Measurements from ENCODE around the gene CRYM. TPM values are rescaled to one million over a fixed set of nuclear protein-coding genes. Genes with fewer than 3 reads are reported as not detected.

CRYM gene
- polyA plus RNA-seq, 3 donors, result not detected

DNA sequence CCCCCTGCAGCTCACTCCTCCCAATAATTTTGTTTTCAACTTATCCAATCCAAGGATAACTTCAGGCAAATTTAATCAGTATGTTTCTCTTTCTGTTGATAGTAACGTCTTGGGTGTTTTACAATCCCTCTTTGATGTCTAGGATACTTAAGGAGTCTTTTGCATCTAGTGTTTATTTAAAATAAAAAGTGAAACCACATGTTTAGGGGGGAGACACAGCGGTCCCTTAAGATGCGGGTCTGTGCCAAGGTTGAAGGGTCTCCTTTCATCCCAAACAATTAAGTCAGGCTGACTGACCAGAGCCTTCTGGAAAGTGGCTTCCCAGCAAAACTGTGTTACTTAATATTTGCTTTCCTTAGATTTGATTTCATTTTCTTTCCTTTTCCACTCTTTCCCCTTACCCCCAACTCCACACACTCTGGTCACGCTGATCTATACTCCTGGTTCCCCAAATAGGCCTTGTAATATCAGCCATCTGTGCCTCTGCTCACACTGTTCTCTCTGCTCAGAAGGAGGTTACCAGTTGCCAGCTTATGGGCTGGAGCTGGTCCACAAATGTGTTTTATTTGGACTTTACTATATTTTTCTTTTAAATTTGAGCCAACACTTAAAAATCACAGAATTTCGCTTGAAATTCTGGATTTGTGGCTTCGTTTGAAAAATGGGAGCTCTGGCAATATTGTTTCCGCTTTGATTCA is 33.4 kb downstream of the CRYM start:
- Mint-ChIP-seq H3K27ac (peak overlapping the region in 1 of 7 donors; percentile 46), H3K27me3 (ENCODE audit: low read depth in 3 of 3) (peaks cover 2 to 13% (median 10%) of the 10 kb centered on the region in 3 donors), H3K4me3 (no peak overlapping the region), H3K36me3 (no peaks in the 10 kb centered on the region), H3K4me1 (no peaks in the 10 kb centered on the region), H3K9me3 (no peaks in the 10 kb centered on the region)
- Histone ChIP-seq H4K20me1 (ENCODE audit: insufficient read depth, low read length) (no peaks in the 10 kb centered on the region), H3K36me3 (replicated peaks in 1 of 2; ENCODE audit: control insufficient read depth in 1 of 2, insufficient read depth in 2 of 2, low read length in 2 of 2) (no peaks in the 10 kb centered on the region), H3K4me1 (ENCODE audit: control insufficient read depth in 1 of 2, insufficient read depth in 2 of 2, low read length in 2 of 2) (no peaks in the 10 kb centered on the region), H3K4me3 (replicated peaks in 1 of 3; ENCODE audit: low read depth in 2 of 3, low read length in 3 of 3) (no peak overlapping the region), H3K4me2 (replicated peaks; ENCODE audit: extremely low read depth, low read length, poor library complexity, severe bottlenecking) (no peak overlapping the region), H2AFZ (ENCODE audit: insufficient read depth, low read depth, low read length, poor library complexity, severe bottlenecking) (no peak overlapping the region), H3K9me3 (replicated peaks in 1 of 2; ENCODE audit: control insufficient read depth in 1 of 2, insufficient read depth in 1 of 2, low read length in 2 of 2) (no peaks in the 10 kb centered on the region), H3K27me3 (ENCODE audit: control insufficient read depth in 2 of 2, insufficient read depth in 2 of 2, low read length in 2 of 2) (no peaks in the 10 kb centered on the region), H3K9ac (ENCODE audit: insufficient read depth, low read length, poor library complexity, severe bottlenecking) (no peak overlapping the region), H3K27ac (ENCODE audit: low read depth in 1 of 2, low read length in 2 of 2) (no peak overlapping the region), H3K79me2 (ENCODE audit: insufficient read depth, low read length) (no peaks in the 10 kb centered on the region)
- DNase-seq, result no peak
- WGBS (ENCODE audit: insufficient coverage), result 100% methylated on average over 2 of the region's 7 CpGs
- intact Hi-C loops (cut with micrococcal nuclease), result no loop called here
- TF ChIP-seq CTCF (IDR thresholded peaks at IDR 0.05), result no peak

- H3K27me3 ChIP-seq (ENCODE audit: control insufficient read depth in 2 of 2, insufficient read depth in 2 of 2, low read length in 2 of 2), result no peaks in the 10 kb centered on the region
- H3K36me3 ChIP-seq (replicated peaks in 1 of 2; ENCODE audit: control insufficient read depth in 1 of 2, insufficient read depth in 2 of 2, low read length in 2 of 2), result no peaks in the 10 kb centered on the region
- no peaks in the 10 kb centered on the region for H3K79me2 ChIP-seq (ENCODE audit: insufficient read depth, low read length)
- intact Hi-C loops (cut with micrococcal nuclease), result no loop called here
- no peak overlapping the region for H3K27ac Mint-ChIP-seq
- WGBS (ENCODE audit: insufficient coverage), result no CpG with 5 or more reads among the region's 2 CpGs
- H3K27me3 Mint-ChIP-seq (ENCODE audit: low read depth in 3 of 3), result peaks cover 2 to 11% (median 7%) of the 10 kb centered on the region in 3 donors
- H3K9me3 Mint-ChIP-seq, result no peaks in the 10 kb centered on the region
- H4K20me1 ChIP-seq (ENCODE audit: insufficient read depth, low read length), result no peaks in the 10 kb centered on the region
- no peak overlapping the region for H3K4me2 ChIP-seq (replicated peaks; ENCODE audit: extremely low read depth, low read length, poor library complexity, severe bottlenecking)
- no peak for DNase-seq
- no peaks in the 10 kb centered on the region for H3K36me3 Mint-ChIP-seq
- H3K9ac ChIP-seq (ENCODE audit: insufficient read depth, low read length, poor library complexity, severe bottlenecking), result no peak overlapping the region
- no peaks in the 10 kb centered on the region for H3K9me3 ChIP-seq (replicated peaks in 1 of 2; ENCODE audit: control insufficient read depth in 1 of 2, insufficient read depth in 1 of 2, low read length in 2 of 2)
- H3K4me3 ChIP-seq (replicated peaks in 1 of 3; ENCODE audit: low read depth in 2 of 3, low read length in 3 of 3), result no peak overlapping the region
- no peak for TF ChIP-seq CTCF (IDR thresholded peaks at IDR 0.05)
- H3K4me3 Mint-ChIP-seq, result no peak overlapping the region
- no peak overlapping the region for H2AFZ ChIP-seq (ENCODE audit: insufficient read depth, low read depth, low read length, poor library complexity, severe bottlenecking)
- H3K27ac ChIP-seq (ENCODE audit: low read depth in 1 of 2, low read length in 2 of 2), result no peak overlapping the region
- no peaks in the 10 kb centered on the region for H3K4me1 ChIP-seq (ENCODE audit: control insufficient read depth in 1 of 2, insufficient read depth in 2 of 2, low read length in 2 of 2)
- H3K4me1 Mint-ChIP-seq, result no peaks in the 10 kb centered on the region
Measured at GRCh38 chr16:21242756-21243155, 35.3 kb downstream of the CRYM start.
